Measurements from ENCODE around the gene GSDMA. TPM values are rescaled to one million over a fixed set of nuclear protein-coding genes. Genes with fewer than 3 reads are reported as not detected.

GSDMA gene
- total RNA-seq, 1 experiment from 2014 or later, result not detected

GRCh38 chr17:39980351-39981206, 17.8 kb downstream of the GSDMA start, which contains the start of gene PSMD3:
TSS of gene PSMD3 (plus strand) at chr17:39980807. CDS start at chr17:39980971, 164 bp downstream.
- no peak within 1 kb of the TSS for H4K5ac ChIP-seq (ENCODE audit: insufficient read length, low read depth, low read length)
- H3K27ac Mint-ChIP-seq, result peak within 1 kb of the TSS; percentile 86 to 99 (median 96)
- H3K4me2 ChIP-seq (ENCODE audit: insufficient read depth, insufficient read length, low read length), result peak within 1 kb of the TSS; percentile 78
- H3K9me3 ChIP-seq (ENCODE audit: control insufficient read depth, low read depth, low read length), result no peaks in the 10 kb centered on the region
- no peak within 1 kb of the TSS for H2BK20ac ChIP-seq (ENCODE audit: low read depth, low read length, poor library complexity, severe bottlenecking)
- peaks cover 2% of the 10 kb centered on the region for H3K79me1 ChIP-seq (ENCODE audit: insufficient read depth, low read depth, low read length, poor library complexity, severe bottlenecking)
- no peak within 1 kb of the TSS for H2BK12ac ChIP-seq (ENCODE audit: insufficient read length, low read depth, low read length)
- 0 out of 2 replicates have a peak within 1 kb of the TSS, but pooled peaks have one; percentile 17 for H3K4ac ChIP-seq (ENCODE audit: low read depth, low read length)
- H3K27me3 Mint-ChIP-seq (ENCODE audit: low read depth), result peaks cover 2% of the 10 kb centered on the region; the same call in 1 of the 2 replicates
- peaks cover 8% of the 10 kb centered on the region for H3K4me1 ChIP-seq (ENCODE audit: insufficient read depth, low read length)
- H3K23ac ChIP-seq (ENCODE audit: insufficient read length, low read depth, low read length), result no peak within 1 kb of the TSS
- peaks cover 12% of the 10 kb centered on the region for H3K23me2 ChIP-seq (ENCODE audit: insufficient read length, low read depth, low read length, poor library complexity, severe bottlenecking)
- H2AK5ac ChIP-seq (ENCODE audit: insufficient read length, low read length), result no peak within 1 kb of the TSS
- H2BK15ac ChIP-seq (ENCODE audit: low read depth, low read length), result peak within 1 kb of the TSS; percentile 16; the same call in 1 of the 2 replicates
- H3K4me3 Mint-ChIP-seq, result peak within 1 kb of the TSS; percentile 96 to 98
- H3K27ac ChIP-seq (ENCODE audit: insufficient read length, low read depth, low read length), result peak within 1 kb of the TSS; percentile 36
- peak within 1 kb of the TSS; percentile 88 for H3K14ac ChIP-seq (ENCODE audit: insufficient read depth, low read length)
- H3K9me3 Mint-ChIP-seq, result no peaks in the 10 kb centered on the region
- TF ChIP-seq CTCF (conservative IDR thresholded peaks at IDR 0.05), result peak; percentile 65
- H2BK120ac ChIP-seq (ENCODE audit: low read depth, low read length, poor library complexity, severe bottlenecking), result no peak within 1 kb of the TSS
- peaks cover 23 to 27% of the 10 kb centered on the region in 2 experiments for H3K4me1 Mint-ChIP-seq
- H4K20me1 ChIP-seq (ENCODE audit: control insufficient read depth, insufficient read depth, insufficient read length), result no peaks in the 10 kb centered on the region
- H3K36me3 Mint-ChIP-seq (ENCODE audit: insufficient read depth in 1 of 3, low read depth in 3 of 3), result peaks cover 16 to 26% (median 23%) of the 10 kb centered on the region in 3 experiments; a peak in 6 of 7 replicates
- H3K18ac ChIP-seq (ENCODE audit: insufficient read length, low read depth, low read length), result peak within 1 kb of the TSS; percentile 53
- H4K8ac ChIP-seq (replicated peaks; ENCODE audit: insufficient read length, low read depth, low read length), result no peak within 1 kb of the TSS
- H3T11ph ChIP-seq (ENCODE audit: low read length), result no peak within 1 kb of the TSS
- H3K27me3 ChIP-seq (ENCODE audit: insufficient read depth, low read length), result no peaks in the 10 kb centered on the region
- peak; percentile 99 for DNase-seq
- peak within 1 kb of the TSS; percentile 95 for H3K9ac ChIP-seq (ENCODE audit: extremely low read depth, insufficient read length, low read length)
- peaks cover 12% of the 10 kb centered on the region for H3K79me2 ChIP-seq (ENCODE audit: insufficient read depth, low read length)
- no peak within 1 kb of the TSS for H4K91ac ChIP-seq (ENCODE audit: insufficient read length, low read depth, low read length)
- no peak within 1 kb of the TSS for H2BK5ac ChIP-seq (ENCODE audit: insufficient read length, low read length)
- H2AFZ ChIP-seq (ENCODE audit: low read length), result no peak within 1 kb of the TSS
- H3K56ac ChIP-seq (ENCODE audit: insufficient read length, low read depth, low read length), result no peak within 1 kb of the TSS
- no CpG with 5 or more reads among the region's 84 CpGs for WGBS (ENCODE audit: extremely low coverage, insufficient read length, low lambda C conversion rate)

All from H9 (cell line).